ENCODE data around the gene GJB3. TPM values are rescaled to one million over a fixed set of nuclear protein-coding genes. Genes with fewer than 3 reads are reported as not detected.

GJB3 gene
- total RNA-seq, 1 donor from 2014 or later = 0.80 TPM

DNA sequence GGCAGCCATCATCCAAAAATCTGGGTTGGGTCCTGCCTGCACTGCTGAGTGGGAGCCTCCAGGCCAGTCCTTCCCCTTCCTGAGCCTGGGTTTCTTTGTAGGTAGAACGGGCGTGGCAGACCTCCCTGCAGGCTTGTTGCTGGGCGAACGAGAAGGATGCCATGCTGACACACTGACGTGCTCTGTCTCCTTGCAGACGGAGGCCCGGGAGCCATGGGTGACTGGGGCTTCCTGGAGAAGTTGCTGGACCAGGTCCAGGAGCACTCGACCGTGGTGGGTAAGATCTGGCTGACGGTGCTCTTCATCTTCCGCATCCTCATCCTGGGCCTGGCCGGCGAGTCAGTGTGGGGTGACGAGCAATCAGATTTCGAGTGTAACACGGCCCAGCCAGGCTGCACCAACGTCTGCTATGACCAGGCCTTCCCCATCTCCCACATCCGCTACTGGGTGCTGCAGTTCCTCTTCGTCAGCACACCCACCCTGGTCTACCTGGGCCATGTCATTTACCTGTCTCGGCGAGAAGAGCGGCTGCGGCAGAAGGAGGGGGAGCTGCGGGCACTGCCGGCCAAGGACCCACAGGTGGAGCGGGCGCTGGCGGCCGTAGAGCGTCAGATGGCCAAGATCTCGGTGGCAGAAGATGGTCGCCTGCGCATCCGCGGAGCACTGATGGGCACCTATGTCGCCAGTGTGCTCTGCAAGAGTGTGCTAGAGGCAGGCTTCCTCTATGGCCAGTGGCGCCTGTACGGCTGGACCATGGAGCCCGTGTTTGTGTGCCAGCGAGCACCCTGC lies 13.2 kb downstream of the GJB3 start:
- DNase-seq (no peak), ATAC-seq (no peak)
- H3K9me3 ChIP-seq = no peaks in the 10 kb centered on the region
- peak overlapping the region; percentile 56 for H3K4me3 ChIP-seq
- TF ChIP-seq, protein P1, sequence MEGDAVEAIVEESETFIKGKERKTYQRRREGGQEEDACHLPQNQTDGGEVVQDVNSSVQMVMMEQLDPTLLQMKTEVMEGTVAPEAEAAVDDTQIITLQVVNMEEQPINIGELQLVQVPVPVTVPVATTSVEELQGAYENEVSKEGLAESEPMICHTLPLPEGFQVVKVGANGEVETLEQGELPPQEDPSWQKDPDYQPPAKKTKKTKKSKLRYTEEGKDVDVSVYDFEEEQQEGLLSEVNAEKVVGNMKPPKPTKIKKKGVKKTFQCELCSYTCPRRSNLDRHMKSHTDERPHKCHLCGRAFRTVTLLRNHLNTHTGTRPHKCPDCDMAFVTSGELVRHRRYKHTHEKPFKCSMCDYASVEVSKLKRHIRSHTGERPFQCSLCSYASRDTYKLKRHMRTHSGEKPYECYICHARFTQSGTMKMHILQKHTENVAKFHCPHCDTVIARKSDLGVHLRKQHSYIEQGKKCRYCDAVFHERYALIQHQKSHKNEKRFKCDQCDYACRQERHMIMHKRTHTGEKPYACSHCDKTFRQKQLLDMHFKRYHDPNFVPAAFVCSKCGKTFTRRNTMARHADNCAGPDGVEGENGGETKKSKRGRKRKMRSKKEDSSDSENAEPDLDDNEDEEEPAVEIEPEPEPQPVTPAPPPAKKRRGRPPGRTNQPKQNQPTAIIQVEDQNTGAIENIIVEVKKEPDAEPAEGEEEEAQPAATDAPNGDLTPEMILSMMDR (IDR thresholded peaks at IDR 0.05) = no peak
- peaks cover 7% of the 10 kb centered on the region for H3K4me1 ChIP-seq
- H3K36me3 ChIP-seq = no peaks in the 10 kb centered on the region
- H3K27me3 ChIP-seq (ENCODE audit: low read depth) = peaks cover 17% of the 10 kb centered on the region
- intact Hi-C loops (cut with DNase I) = no loop called here
- peak overlapping the region; percentile 73 for H3K27ac ChIP-seq

DNA sequence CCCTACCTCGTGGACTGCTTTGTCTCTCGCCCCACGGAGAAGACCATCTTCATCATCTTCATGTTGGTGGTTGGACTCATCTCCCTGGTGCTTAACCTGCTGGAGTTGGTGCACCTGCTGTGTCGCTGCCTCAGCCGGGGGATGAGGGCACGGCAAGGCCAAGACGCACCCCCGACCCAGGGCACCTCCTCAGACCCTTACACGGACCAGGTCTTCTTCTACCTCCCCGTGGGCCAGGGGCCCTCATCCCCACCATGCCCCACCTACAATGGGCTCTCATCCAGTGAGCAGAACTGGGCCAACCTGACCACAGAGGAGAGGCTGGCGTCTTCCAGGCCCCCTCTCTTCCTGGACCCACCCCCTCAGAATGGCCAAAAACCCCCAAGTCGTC lies 13.8 kb downstream of the GJB3 start:
- Histone ChIP-seq H3K9me3 (no peaks in the 10 kb centered on the region), H3K36me3 (no peaks in the 10 kb centered on the region), H3K27me3 (ENCODE audit: low read depth) (peaks cover 17% of the 10 kb centered on the region), H3K27ac (no peak overlapping the region), H3K4me1 (peaks cover 7% of the 10 kb centered on the region), H3K4me3 (peak overlapping the region; percentile 56)
- TF ChIP-seq, protein P1 (IDR thresholded peaks at IDR 0.05) = no peak
- DNase-seq (no peak), ATAC-seq (peak in 1 of 2 donors; percentile 4)
- intact Hi-C loops (cut with DNase I) = no loop called here

DNA sequence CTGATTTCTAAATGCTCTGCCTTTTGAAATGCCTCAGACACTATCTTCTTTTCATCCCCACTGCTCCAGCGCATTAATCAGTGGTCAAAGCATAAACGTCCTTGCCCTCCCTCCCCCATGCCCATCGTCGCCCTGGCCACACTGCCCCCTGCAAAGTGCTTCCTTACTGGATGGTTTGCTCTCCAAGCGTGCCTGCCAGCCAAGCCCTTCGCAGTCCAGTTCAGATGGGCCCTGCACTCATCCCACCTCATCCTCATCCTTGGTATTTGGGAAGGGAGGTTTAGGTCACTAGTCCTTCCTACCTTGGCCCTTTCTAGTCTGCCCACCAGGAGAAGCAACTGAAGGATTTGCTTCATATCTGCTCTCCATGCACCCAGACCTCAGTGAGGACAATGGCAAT lies 14.9 kb downstream of the GJB3 start:
- peak overlapping the region; percentile 56 for H3K4me3 ChIP-seq

DNA sequence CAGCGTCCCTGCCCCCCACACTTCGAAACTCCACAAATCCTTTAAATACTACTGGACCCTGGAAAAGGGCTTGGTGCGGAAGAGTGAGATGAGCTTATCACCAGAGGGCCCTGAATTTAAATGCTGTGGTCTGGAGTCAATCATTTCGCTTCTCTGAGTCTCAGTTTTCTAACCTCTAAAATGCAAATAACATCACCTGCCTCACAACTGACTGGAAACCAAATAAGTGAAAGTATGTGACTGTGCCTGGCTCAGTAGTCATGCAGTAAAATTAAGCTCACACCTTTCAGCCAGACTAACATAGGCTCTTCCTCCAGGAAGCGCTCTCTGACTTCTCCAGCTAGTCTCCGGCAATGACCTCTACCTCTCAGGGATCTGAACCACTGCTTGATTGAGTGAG lies 16.0 kb downstream of the GJB3 start:
- ATAC-seq (no peak), DNase-seq (no peak)
- peak overlapping the region; percentile 24 for H3K27ac ChIP-seq
- no peaks in the 10 kb centered on the region for H3K9me3 ChIP-seq
- peaks cover 4% of the 10 kb centered on the region for H3K4me1 ChIP-seq
- intact Hi-C loops (cut with DNase I) = no loop called here
- peak overlapping the region; percentile 56 for H3K4me3 ChIP-seq
- no peaks in the 10 kb centered on the region for H3K36me3 ChIP-seq
- TF ChIP-seq, protein P1 (IDR thresholded peaks at IDR 0.05) = no peak
- H3K27me3 ChIP-seq (ENCODE audit: low read depth) = peaks cover 16% of the 10 kb centered on the region

More for the DNA sequence above, 14.9 kb downstream of the GJB3 start:
- intact Hi-C loops (cut with DNase I) = no loop called here
- no peak for ATAC-seq
- no peak for DNase-seq
- peaks cover 17% of the 10 kb centered on the region for H3K27me3 ChIP-seq (ENCODE audit: low read depth)
- H3K4me1 ChIP-seq = peaks cover 7% of the 10 kb centered on the region
- H3K9me3 ChIP-seq = no peaks in the 10 kb centered on the region
- H3K27ac ChIP-seq = no peak overlapping the region
- TF ChIP-seq, protein P1 (IDR thresholded peaks at IDR 0.05) = no peak
- H3K36me3 ChIP-seq = no peaks in the 10 kb centered on the region

DNA sequence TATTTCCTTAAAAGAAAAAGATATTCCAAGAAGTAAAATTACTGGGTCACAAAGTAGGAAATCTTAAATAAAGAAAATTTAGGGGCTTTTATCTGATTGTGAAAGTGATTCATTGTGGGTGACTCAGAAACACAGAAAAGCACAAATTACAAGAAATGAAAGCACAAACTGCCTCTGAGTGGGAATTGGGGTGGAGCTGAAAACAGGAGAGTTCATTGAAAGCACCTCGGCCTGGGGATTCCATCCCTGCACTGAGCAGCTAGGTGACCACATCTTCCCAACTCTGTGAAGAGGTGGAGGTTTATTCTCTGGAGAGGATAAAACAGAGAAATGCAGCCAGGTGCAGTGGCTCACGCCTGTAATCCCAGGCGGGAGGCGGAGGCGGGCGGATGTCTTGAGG lies 19.2 kb downstream of the GJB3 start:
- ATAC-seq = no peak
- no peaks in the 10 kb centered on the region for H3K9me3 ChIP-seq
- no peaks in the 10 kb centered on the region for H3K36me3 ChIP-seq
- H3K27me3 ChIP-seq (ENCODE audit: low read depth) = no peaks in the 10 kb centered on the region
- no peaks in the 10 kb centered on the region for H3K4me1 ChIP-seq
- H3K4me3 ChIP-seq = no peak overlapping the region
- DNase-seq = no peak
- no peak overlapping the region for H3K27ac ChIP-seq
- TF ChIP-seq, protein P1 (IDR thresholded peaks at IDR 0.05) = no peak
- intact Hi-C loops (cut with DNase I) = no loop called here
